ENCODE data around the gene MEX3B. TPM values are rescaled to one million over a fixed set of nuclear protein-coding genes. Genes with fewer than 3 reads are reported as not detected.

Gene MEX3B
- under 1 TPM; 0.34 to 0.76 TPM for total RNA-seq

GRCh38 chr15:82045892-82046665, at the start of gene MEX3B:
MEX3B (minus strand) TSS chr15:82046018; CDS start chr15:82045705, 313 bp downstream.

Other genes with a start within 250 kb of the MEX3B start
- 10 to 100 TPM; 22.7 to 26.4 TPM for gene EFL1, start 216.7 kb upstream of the MEX3B start, total RNA-seq
- gene SAXO2, start 216.8 kb upstream of the MEX3B start, total RNA-seq: not detected